Memory B cell (primary cell): ENCODE measurements around the gene GGTA1.
"Not testable (repeated sequence)": the region's sequence is repeated elsewhere in the genome, so short reads cannot be mapped to it uniquely, and the experiment has no call there.

Source experiments
- ATAC-seq: fragments of 150-1000 bp; cut with Tn5 transposase; 2 replicates; pipeline ENCODE4 v1.10.0; 2021; ENCODE audit warnings: low read depth, mild to moderate bottlenecking, moderate library complexity
- DNase-seq, 2 donors: peaks; one replicate each; pipeline ENCODE4 v3.0.0; 2022; ENCODE audit warnings: low spot score in 2 of 2
- H3K27ac Mint-ChIP-seq: one replicate; pipeline ENCODE4 v1.8.0; 2022; ENCODE audit warnings: mild to moderate bottlenecking, moderate library complexity, mixed read lengths
- H3K27me3 Mint-ChIP-seq: one replicate; pipeline ENCODE4 v1.8.0; 2022; ENCODE audit warnings: mixed read lengths
- H3K36me3 Mint-ChIP-seq: one replicate; pipeline ENCODE4 v1.8.0; 2022; ENCODE audit warnings: mild to moderate bottlenecking, mixed read lengths
- H3K4me1 Mint-ChIP-seq: one replicate; pipeline ENCODE4 v1.8.0; 2022; ENCODE audit warnings: mixed read lengths
- H3K4me3 Mint-ChIP-seq: one replicate; pipeline ENCODE4 v1.8.0; 2022; ENCODE audit warnings: mild to moderate bottlenecking, moderate library complexity, mixed read lengths
- H3K9me3 Mint-ChIP-seq: one replicate; pipeline ENCODE4 v1.8.0; 2022; ENCODE audit warnings: mixed read lengths

Gene GGTA1

DNA sequence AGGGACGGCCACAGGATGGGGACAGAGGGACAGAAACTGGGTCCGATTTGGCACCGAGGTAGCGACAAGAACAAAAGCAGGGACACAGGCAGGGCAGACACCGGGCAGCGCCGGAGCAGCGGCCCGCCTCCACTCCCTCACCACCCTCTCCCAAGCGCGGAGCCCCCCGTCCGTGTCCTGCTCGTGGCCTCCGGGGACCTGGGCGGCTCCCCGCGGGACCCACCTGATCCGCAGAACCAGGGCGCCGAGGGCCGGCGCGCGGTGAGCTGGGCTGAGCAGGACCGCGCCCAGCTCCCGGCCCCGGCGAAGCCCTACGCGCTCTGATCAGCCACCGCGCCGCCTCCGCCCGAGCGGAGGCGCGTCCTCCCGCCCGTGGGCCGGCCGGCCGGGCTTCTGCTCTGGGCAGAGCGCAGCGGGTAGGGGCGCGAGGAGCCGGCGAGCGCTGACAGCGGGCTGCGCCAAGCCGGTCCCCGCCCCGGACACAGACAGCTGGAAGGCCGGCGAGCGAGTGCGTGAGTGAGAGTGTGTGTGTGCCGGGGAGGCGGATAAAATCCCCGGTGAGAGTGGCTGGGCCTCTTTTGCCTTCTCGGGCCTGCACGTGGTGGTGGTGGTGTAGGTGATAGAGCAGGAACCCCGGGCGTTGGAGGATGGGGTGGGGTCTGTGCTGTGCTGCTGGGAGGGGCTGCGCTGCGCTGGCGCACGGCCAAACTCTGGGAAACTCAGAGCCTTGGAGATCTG lies at the start of gene GGTA1:
GGTA1 (minus strand) TSS at position 418 of the 738 bp plus-strand sequence. CDS start 31,922 bp downstream, outside the sequence.
- Mint-ChIP-seq H3K4me1 (peaks cover 24% of the 10 kb centered on the region), H3K27me3 (peaks cover 28% of the 10 kb centered on the region), H3K27ac (peak within 1 kb of the TSS; percentile 12), H3K36me3 (peaks cover 2% of the 10 kb centered on the region), H3K9me3 (peaks cover 2% of the 10 kb centered on the region), H3K4me3 (peak within 1 kb of the TSS; percentile 79)
- peak; percentile 27 for ATAC-seq
- peak; percentile 9 to 37 for DNase-seq

DNA sequence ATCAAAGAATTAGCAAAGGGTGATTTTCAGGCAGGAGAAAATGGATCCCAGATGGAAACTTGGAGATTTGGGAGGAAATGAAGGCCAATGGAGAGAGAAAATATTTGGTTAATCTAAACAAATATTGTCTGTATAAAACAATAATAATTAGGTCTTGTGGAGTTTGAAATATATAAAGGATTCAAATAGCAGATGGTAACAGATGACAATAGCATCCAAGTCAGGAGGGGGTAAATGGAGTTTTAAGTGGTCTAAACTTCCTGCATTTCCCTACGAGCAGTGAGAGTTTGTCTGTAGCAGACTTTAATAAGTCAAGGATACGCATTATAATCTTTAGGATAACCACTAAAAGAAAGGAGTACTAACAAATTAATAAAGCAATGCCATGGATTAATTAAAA lies 49.0 kb upstream of the GGTA1 start:
- Mint-ChIP-seq H3K27ac (no peak overlapping the region), H3K27me3 (peaks cover 23% of the 10 kb centered on the region), H3K9me3 (no peaks in the 10 kb centered on the region), H3K4me3 (no peak overlapping the region), H3K4me1 (peaks cover 4% of the 10 kb centered on the region), H3K36me3 (no peaks in the 10 kb centered on the region)
- ATAC-seq: no peak
- DNase-seq: no peak

DNA sequence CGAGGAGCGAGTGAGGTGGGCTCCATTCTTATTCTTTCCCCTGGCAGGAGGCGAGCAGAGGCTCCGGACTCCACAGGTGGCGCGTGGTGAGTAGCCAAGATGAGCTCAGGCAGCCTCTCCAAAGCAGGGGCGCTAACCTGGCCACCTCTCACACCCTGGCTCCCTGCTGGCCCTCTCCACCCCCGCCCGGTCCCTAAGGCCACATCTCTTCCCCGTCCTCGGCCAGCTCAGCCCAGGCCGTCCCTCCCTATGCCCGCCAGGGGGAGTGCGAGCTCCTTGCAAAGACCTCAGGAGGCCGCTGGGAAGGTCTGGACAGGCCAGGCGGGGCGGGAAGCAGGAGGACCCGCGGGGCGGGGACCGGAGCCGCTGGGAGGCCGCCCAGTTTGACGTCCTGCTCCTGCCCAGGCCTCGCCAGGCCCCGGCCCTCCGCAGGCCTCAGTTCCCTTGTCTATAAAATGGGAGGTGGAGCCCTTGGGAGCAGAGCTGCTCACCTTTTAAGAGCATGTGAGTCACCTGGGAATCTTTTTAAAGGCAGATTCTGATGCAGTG lies 46.3 kb upstream of the GGTA1 start:
- no peak overlapping the region for H3K27ac Mint-ChIP-seq

DNA sequence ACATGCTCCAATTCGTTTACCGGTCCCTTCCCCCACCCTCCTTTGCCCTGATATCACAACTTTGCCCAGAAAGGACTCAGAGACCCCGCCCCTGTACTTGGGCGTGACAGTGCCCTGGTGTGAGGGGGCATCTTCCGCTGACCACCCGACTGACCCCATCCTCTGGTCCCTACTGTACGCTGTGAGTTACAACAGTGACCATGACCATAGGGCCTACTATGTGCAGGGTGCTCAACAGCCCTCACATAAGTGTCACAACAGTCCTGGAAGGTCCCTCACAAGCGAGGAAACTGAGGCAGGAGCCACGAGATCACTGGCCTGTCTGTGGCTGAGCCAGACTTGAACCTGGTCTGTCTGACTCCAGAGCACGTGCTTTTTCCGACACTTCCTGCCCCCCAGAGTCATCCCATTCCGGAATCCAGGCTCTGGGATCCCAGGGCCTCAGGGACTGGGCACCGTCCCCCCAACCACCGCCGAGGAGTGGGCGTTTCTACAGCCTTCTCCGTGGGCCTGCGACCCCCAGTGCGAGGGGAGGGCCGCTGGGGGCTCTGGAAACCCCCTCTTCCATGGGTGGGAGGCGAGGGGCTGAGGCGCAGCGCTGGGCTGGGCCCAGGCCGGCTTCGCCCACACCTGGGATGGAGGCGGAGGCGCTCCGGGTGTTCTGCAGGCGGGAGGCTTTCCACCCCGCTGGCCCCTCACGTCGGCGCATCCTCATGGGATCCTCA lies 45.7 kb upstream of the GGTA1 start:
- peaks cover 4% of the 10 kb centered on the region for H3K4me1 Mint-ChIP-seq
- H3K27me3 Mint-ChIP-seq: peaks cover 19% of the 10 kb centered on the region
- H3K9me3 Mint-ChIP-seq: no peaks in the 10 kb centered on the region
- H3K36me3 Mint-ChIP-seq: no peaks in the 10 kb centered on the region
- no peak for DNase-seq
- no peak overlapping the region for H3K4me3 Mint-ChIP-seq
- no peak for ATAC-seq
- no peak overlapping the region for H3K27ac Mint-ChIP-seq

More for the DNA sequence above, 46.3 kb upstream of the GGTA1 start:
- peaks cover 19% of the 10 kb centered on the region for H3K27me3 Mint-ChIP-seq
- DNase-seq (peak; percentile 62 to 81), ATAC-seq (peak; percentile 75)
- no peaks in the 10 kb centered on the region for H3K9me3 Mint-ChIP-seq
- no peaks in the 10 kb centered on the region for H3K36me3 Mint-ChIP-seq
- H3K4me3 Mint-ChIP-seq: no peak overlapping the region
- peaks cover 4% of the 10 kb centered on the region for H3K4me1 Mint-ChIP-seq

DNA sequence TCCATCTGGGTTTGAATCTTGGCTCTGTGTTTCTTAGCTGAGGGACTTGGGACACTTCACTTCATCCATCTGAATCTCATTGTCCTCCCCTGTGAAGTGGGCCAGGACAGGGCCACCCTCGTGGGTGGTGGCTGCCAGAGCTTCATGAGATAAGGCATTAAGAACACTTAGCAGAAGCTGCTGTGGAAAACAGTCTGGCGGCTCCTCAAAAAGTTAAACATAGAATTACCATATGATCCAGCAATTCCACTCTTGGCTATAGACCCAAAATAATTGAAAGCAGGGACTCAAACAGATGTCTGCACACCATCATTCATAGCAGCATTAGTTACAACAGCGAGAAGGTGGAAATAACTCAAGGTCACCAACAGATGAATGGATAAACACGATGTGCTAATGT lies 42.4 kb upstream of the GGTA1 start:
- Mint-ChIP-seq H3K4me3 (no peak overlapping the region), H3K36me3 (no peaks in the 10 kb centered on the region), H3K27me3 (peaks cover 11% of the 10 kb centered on the region), H3K27ac (no peak overlapping the region), H3K9me3 (no peaks in the 10 kb centered on the region), H3K4me1 (peaks cover 4% of the 10 kb centered on the region)
- no peak for DNase-seq
- ATAC-seq: no peak

DNA sequence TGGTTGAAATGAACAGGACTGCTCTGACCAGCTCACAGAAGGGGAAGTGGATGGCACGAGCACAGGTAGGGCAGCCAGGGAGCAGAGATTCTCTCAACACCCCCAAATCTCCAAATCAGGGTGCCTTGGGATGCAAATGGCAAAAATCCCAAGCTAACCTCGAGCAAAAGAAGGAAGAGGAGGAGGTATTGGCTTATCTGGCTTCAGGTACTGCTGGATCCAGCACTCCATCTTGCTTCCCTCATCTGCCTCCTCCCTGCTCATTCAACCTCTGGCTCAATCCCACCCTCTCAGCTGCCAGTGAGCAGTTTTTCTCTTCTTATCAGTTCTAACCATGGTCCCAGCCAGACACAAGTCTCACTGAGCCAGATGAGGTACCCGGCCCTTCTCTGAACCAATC lies 41.6 kb upstream of the GGTA1 start:
- peaks cover 4% of the 10 kb centered on the region for H3K4me1 Mint-ChIP-seq
- no peak overlapping the region for H3K4me3 Mint-ChIP-seq
- no peak for ATAC-seq
- no peaks in the 10 kb centered on the region for H3K36me3 Mint-ChIP-seq
- no peak overlapping the region for H3K27ac Mint-ChIP-seq
- DNase-seq: no peak
- no peaks in the 10 kb centered on the region for H3K9me3 Mint-ChIP-seq
- H3K27me3 Mint-ChIP-seq: peaks cover 8% of the 10 kb centered on the region

DNA sequence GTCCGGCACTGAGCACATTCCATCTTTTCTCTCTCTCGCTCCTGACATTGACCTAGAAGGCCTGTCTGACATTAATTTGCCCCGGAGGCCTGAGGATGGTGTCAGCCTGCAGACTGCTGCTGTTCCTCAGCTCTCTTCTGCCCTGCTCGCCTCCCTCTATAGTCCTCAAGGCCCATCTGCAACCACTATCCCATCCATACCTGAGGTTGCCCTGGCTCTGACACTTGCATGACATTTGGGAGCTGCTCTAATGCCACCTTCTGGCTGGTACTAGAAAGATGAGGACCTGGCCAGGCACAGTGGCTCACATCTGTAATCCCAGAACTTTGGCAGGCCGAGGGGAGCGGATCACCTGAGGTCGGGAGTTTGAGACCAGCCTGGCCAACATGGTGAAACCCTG lies 38.6 kb upstream of the GGTA1 start:
- no peak for DNase-seq

DNA sequence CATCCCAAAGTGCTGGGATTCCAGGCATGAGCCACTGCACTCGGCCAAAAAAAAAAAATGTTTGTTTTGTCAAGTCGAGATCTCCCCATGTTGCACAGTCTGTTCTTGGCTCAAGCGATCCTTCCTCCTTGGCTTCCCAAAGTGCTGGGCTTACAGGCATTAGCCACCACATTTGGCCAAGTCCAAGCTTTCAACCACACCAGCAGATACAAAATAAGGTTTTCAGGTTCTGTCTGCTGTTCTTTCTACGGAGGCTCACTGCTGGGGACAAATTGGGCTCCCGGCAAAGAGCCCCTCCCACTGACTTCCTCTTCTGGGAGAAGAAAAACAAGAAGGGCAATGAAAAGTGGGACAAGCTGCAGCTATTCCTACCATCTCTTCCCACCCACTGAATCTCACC lies 37.6 kb upstream of the GGTA1 start:
- H3K36me3 Mint-ChIP-seq: no peaks in the 10 kb centered on the region
- H3K9me3 Mint-ChIP-seq: no peaks in the 10 kb centered on the region
- H3K27me3 Mint-ChIP-seq: peaks cover 9% of the 10 kb centered on the region
- ATAC-seq: no peak
- DNase-seq: no peak
- H3K4me1 Mint-ChIP-seq: no peaks in the 10 kb centered on the region
- no peak overlapping the region for H3K27ac Mint-ChIP-seq
- no peak overlapping the region for H3K4me3 Mint-ChIP-seq

More for the DNA sequence above, 38.6 kb upstream of the GGTA1 start:
- no peaks in the 10 kb centered on the region for H3K9me3 Mint-ChIP-seq
- H3K4me1 Mint-ChIP-seq: no peaks in the 10 kb centered on the region
- no peak overlapping the region for H3K4me3 Mint-ChIP-seq
- ATAC-seq: no peak
- no peaks in the 10 kb centered on the region for H3K36me3 Mint-ChIP-seq
- peaks cover 4% of the 10 kb centered on the region for H3K27me3 Mint-ChIP-seq
- no peak overlapping the region for H3K27ac Mint-ChIP-seq

DNA sequence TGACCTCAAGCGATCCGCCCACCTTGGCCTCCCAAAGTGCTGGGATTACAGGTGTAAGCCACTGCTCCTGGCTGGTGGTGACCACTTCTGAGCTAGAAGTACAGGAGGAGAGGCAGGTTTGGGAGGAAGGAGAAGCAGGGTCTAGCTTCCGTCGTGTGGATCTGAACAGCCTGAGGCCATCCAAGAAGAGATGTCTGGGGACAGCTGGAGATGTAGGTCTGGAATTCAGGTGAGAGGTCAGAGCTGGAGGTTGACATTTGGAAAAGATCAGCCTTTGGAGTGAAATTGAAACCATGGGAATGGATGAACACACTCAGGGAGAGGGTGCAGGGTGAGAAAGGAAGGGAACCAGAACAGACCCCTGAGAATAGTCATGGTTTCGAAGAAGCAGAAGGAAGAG lies 33.2 kb upstream of the GGTA1 start:
- no peaks in the 10 kb centered on the region for H3K4me1 Mint-ChIP-seq
- H3K27ac Mint-ChIP-seq: no peak overlapping the region
- peaks cover 2% of the 10 kb centered on the region for H3K36me3 Mint-ChIP-seq
- ATAC-seq (no peak), DNase-seq (no peak)
- H3K4me3 Mint-ChIP-seq: no peak overlapping the region
- H3K9me3 Mint-ChIP-seq: no peaks in the 10 kb centered on the region
- peaks cover 14% of the 10 kb centered on the region for H3K27me3 Mint-ChIP-seq

DNA sequence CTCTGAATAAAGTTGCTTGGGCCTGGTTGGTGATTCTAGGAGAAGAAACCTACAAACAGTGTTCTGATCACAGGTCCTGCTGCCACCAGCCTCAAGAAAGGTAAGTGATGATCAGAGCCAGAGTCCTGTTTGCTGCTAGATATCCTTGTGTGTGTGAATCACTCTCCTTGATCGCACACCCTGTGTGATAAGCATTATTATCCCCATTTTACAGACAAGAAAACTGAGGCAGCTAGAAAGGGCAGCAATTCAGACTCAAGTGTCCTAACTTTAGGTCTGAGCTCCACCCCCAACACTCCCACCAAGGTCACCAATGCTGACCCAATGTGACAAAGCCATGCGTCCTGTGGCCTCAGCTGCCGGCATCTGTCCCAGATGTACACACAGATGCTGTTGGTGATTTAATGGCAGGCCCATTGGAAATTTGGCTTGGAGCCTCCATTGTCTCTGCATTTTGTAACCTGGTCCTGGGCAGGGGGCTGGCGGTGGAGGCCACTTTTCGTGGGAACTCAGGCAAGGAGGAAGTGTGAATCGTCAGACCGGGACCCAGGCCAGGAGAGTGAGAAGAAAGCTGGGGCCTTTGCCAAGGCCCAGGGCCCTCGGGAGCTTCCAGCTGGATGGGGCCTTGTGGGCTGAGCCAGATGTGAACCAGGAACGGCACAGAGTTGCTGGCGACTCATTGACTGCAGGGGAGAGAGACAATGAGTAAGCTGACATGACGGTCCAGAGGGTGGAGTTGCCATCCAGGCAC lies 29.8 kb upstream of the GGTA1 start:
- peaks cover 2% of the 10 kb centered on the region for H3K36me3 Mint-ChIP-seq
- H3K9me3 Mint-ChIP-seq: no peaks in the 10 kb centered on the region
- no peak overlapping the region for H3K27ac Mint-ChIP-seq
- ATAC-seq (no peak), DNase-seq (no peak)
- H3K27me3 Mint-ChIP-seq: peaks cover 15% of the 10 kb centered on the region
- no peak overlapping the region for H3K4me3 Mint-ChIP-seq
- H3K4me1 Mint-ChIP-seq: no peaks in the 10 kb centered on the region

DNA sequence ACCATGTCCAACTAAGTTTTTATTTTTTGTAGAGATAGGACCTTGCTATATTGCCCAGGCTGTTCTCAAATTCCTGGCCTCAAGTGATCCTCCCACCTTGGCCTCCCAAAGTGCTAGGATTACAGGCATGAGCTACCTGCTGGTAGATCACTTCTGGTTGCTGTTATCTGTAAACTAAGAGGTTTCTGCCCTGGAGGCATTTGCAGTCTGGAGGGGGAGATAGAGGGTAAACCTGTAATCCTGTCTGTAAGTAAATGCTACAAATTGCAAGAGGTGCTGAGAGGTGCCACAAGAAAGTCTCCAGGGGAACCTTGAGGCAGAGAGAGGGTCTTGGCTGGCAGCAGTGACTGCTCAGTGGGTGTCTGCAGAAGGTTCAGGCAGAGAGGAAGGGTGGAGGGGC lies 29.0 kb upstream of the GGTA1 start:
- Mint-ChIP-seq H3K9me3 (no peaks in the 10 kb centered on the region), H3K27me3 (peaks cover 15% of the 10 kb centered on the region), H3K4me3 (no peak overlapping the region), H3K4me1 (no peaks in the 10 kb centered on the region), H3K27ac (no peak overlapping the region), H3K36me3 (peaks cover 2% of the 10 kb centered on the region)
- ATAC-seq (no peak), DNase-seq (no peak)

DNA sequence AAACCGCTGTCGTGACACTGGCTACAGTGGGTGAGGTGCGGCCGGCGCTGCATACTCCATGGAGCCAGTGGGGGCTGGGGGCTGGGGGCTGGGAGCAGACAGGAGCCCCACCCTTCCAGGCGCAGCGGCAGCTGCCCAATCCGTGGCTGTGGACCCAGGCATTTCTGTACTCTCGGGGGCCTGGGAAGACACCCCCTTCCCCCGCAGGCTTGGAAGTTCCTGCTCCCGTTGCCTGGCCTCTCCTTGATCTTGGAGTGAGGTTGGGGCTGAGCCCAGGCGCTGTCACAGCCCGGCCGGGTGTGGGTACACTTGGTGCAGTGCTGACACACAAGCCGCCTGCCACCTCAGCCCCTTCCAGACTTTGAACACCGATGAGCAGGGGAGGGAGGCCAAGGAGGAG lies 27.7 kb upstream of the GGTA1 start:
- Mint-ChIP-seq H3K27ac (no peak overlapping the region), H3K27me3 (peaks cover 10% of the 10 kb centered on the region), H3K4me3 (no peak overlapping the region), H3K36me3 (peaks cover 5% of the 10 kb centered on the region), H3K9me3 (peaks cover 2% of the 10 kb centered on the region), H3K4me1 (no peaks in the 10 kb centered on the region)
- ATAC-seq: no peak
- no peak for DNase-seq

DNA sequence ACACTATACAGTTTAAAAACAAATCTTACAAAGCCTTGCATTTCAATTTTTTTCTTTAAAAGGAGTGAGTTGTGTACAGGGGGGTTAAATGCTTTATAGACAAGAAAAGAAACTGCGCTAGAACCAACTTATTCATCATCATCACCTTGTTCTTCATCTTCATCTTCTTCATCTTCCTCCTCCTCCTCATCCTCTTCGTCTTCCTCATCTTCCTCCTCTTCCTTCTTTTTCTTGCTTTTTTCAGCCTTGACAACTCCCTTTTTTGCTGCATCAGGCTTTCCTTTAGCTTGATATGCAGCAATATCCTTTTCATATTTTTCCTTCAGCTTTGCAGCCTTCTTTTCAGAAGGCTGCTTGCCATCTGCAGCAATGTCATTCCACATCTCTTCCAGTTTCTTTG lies 20.0 kb upstream of the GGTA1 start:
- H3K4me1 Mint-ChIP-seq, H3K9me3 Mint-ChIP-seq, H3K4me3 Mint-ChIP-seq, H3K36me3 Mint-ChIP-seq, DNase-seq, ATAC-seq, H3K27ac Mint-ChIP-seq: not testable (repeated sequence)
- peaks cover 19% of the 10 kb centered on the region for H3K27me3 Mint-ChIP-seq

DNA sequence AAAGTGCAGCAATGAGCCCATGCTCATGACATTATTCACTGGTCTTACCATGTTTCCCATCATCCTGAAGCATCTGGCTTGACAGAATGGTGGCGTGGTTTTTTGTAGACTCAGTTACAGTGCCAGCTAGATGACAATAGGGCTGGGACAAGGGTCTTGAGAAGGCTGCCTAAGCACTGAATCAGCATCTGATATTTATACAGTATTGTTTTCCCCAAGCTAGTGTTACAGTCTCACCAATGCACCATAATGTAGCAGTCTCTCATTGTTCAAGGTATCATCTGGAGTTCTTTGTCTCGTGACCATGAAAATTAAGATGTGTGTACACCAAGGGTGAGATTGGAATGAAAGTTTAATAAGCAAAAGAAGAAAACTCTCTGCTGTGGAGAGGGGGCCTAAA lies 19.0 kb upstream of the GGTA1 start:
- ATAC-seq (no peak), DNase-seq (no peak)
- Mint-ChIP-seq H3K9me3 (peaks cover 5% of the 10 kb centered on the region), H3K4me1 (no peaks in the 10 kb centered on the region), H3K36me3 (peaks cover 2% of the 10 kb centered on the region), H3K27me3 (peaks cover 19% of the 10 kb centered on the region), H3K27ac (no peak overlapping the region), H3K4me3 (no peak overlapping the region)
